Stimulated activated CD8-positive, alpha-beta memory T cell treated with anti-CD3 and anti-CD28 coated beads, Interleukin-2, amount 100 ng/mL, for 48 hours (primary cell): Measurements from ENCODE around the gene ANO8.

Source experiments
- DNase-seq, 2 donors: peaks; one replicate each; pipeline ENCODE4 v3.0.0-alpha.2; 2020; ENCODE audit warnings: low read depth in 2 of 2

Gene ANO8

GRCh38 chr19:17347877-17348276, 13.2 kb upstream of the ANO8 start:
- DNase-seq = no peak

GRCh38 chr19:17347361-17347760, 12.7 kb upstream of the ANO8 start:
- no peak for DNase-seq

DNA sequence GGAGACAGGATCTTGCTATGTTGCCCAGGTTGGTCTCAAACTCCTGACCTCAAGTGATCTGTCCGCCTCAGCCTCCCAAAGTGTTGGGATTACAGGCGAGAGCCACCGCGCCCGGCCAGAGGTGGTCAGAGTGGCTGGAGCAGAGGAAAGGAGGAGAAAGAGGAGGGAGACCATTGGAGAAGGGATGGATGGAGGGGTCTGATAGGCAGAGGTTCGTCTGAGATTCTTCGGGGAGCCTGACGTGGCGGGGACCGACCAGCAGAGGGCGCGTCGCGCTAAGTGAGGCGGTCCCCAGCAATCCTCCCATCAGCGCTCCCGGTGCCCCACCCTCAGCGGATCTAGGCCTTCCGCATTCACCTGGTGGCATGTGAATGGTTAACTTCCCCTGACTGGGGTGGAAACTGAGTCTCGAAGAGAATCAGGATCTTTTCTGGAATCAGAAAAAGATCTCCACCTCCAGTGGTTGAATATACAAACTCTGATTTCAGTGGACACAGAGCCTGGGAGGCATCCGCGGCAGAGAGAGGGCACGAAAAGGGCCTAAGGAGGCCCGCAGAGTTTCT, 11.5 kb upstream of the ANO8 start:
- peak; percentile 64 to 73 for DNase-seq

DNA sequence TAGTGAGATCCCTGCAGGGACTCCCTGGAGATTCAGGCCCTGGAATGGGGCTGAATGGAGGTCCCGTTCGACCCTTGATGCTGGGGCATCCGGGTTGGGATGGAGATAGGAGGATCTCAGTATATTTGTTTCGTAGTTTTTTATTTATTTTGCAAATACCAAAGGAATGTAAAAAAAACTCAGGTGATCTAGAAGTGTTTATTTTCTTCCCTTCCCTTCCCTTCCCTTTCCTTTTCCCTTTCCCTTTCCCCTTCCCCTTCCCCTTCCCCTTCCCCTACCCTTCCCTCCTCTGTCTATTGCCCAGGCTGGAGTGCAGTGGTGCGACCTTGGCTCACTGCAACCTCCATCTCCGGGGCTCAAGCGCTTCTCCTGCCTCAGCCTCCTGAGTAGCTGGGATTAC, 7.2 kb upstream of the ANO8 start:
- DNase-seq = no peak

GRCh38 chr19:17341386-17341785, 6.7 kb upstream of the ANO8 start:
- DNase-seq = no peak

DNA sequence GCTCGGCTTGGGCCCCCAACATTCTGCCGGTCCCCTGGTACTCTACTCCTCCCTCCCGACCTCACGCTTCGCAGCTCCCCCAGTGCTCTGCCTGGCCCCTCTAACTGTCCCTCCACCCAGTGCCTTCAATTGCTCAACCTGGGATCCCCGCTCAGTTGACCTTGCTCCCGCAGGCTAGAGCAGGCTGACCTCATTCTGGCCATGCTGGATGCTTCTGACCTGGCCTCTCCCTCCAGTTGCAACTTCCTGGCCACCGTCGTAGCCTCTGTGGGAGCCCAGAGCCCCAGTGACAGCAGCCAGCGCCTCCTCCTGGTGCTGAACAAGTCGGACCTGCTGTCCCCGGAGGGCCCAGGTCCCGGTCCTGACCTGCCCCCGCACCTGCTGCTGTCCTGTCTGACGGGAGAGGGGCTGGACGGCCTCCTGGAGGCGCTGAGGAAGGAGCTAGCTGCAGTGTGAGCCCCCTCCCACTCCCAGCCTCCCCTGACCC, 6.3 kb upstream of the ANO8 start:
- no peak for DNase-seq

DNA sequence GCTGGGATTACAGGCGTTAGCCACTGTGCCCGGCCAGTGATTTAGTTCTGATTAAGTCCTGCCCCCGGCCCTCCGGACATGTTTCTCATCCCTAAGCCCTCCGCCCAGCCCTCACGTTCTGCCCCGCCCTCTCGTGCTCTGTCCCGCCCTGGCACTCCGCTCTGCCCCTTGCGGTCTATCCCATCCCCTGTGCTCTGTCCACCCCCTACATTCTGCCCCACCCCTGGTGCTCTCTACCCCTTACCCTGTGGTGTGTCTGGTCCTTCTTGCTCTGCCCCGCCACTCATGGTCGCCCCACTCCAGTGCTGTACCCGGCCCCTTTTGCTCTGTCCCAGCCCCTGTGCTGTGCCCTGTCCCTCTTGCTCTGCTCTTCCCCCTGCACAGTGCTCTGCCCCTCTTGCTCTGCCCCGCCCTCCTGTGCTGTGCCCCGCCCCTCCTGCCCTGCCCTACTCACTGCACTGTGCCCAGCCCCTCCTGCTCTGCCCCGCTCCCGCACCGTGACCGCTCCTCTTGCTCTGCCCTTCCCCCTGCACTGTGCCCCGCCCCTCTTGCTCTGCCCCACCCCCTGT, 5.7 kb upstream of the ANO8 start:
- DNase-seq = no peak

DNA sequence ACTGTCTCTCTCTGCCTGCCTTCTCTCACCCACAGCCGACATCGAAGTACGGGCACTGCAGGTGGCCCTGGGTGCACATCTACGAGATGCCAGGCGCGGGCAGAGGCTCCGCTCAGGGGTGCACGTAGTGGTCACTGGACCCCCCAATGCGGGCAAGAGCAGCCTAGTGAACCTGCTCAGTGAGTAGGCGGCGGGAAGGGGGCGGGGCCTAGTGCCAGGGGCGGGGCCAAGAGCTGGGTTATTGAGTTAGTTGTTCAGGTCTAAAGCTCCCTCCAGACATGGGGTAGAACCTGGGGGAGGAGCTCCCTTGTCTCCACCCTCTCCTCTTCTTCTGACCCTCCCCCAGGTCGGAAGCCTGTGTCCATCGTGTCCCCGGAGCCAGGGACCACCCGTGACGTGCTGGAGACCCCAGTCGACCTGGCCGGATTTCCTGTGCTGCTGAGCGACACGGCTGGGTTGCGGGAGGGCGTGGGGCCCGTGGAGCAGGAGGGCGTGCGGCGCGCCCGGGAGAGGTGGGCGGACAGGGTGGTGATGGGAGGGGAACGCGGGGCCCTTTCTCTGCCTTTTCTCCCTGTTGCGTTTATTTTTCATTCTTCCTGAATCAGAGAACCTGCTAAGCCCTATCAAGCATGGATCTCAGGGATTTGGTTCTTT, 4.6 kb upstream of the ANO8 start:
- DNase-seq = peak in 1 of 2 donors; percentile 64

DNA sequence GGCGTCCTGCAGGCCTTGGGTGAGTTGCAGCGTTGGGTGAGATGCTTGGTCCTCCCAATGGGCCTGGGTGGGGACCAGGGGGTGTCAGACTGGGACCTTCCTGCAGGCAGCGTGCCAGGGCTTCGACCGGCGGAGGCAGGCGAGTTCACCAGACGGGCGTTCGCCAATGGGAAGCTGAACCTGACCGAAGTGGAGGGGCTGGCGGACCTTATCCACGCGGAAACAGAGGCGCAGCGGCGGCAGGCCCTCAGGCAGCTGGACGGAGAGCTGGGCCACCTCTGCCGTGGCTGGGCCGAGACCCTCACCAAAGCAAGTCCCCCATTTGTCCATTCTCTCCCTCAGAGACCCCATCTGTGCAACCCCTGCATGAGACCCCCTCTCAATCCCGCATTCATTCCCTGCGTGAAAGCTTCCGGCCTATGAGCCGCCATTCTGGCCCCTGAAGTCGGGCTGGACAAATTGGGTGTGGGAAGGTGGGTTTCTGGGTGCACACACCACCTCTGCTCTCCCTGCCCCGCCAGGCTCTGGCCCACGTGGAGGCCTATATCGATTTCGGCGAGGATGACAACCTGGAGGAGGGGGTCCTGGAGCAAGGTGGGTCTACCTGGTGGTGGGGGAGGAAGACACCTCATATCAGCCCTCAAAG, 3.9 kb upstream of the ANO8 start:
- no peak for DNase-seq

DNA sequence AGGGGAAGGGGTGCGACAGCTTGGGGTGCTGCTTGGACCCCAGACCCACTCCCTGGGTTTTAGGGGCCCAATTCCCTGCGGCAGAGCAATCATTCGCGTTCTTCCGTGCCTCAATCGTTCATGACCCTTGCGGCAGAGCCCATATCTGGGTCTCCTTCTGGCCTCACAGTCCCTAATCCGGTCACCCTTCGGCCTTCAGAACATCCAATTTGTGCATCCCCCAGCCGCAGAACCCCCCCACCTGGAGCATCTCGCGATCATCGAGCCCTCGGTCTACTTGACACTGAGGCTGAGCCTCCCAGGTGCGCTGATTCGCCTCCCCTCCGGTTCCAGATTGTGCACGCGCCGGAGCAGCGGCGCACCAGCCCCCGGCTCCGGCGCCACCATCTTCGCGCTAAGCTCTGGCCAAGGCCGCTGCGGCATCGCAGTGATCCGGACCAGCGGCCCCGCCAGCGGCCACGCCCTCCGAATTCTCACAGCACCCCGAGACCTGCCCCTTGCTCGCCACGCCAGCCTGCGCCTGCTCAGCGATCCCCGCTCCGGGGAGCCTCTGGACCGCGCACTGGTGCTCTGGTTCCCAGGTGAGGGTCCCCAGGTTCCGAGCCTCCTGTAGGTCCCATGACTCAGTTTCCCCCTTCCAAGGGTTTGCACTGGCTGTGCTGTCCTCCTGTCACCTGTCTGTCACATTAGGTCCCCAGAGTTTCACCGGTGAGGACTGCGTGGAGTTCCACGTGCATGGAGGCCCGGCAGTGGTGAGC, 3.2 kb upstream of the ANO8 start:
- peak in 1 of 2 donors; percentile 45 for DNase-seq

GRCh38 chr19:17336872-17337674, 2.4 kb upstream of the ANO8 start, which contains the start of gene GTPBP3:
Gene GTPBP3 (plus strand): TSS chr19:17337553. CDS start chr19:17337612, 59 bp downstream.
- DNase-seq = peak; percentile 94 to 96

DNA sequence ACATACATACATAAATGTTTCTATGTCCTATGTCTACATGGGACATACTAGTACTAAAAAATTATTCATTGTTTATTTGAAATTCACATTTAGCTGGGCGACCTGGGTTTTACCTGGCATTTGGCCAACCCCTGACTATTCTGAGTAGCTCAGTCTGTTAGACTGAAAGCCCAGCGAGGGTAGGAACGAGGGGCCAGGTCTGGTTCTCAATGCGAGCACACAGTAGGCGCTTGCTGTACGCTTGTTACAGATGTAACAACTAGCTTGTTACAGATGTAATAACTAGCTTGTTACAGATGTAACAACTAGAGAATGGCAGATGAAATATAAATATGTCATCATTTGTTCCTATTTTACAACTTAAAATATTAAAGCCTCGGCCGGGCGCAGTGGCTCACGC, 920 bp upstream of the ANO8 start:
- DNase-seq = no peak

- peak; percentile 68 to 70 for DNase-seq
Measured at GRCh38 chr19:17333611-17334413, 843 bp downstream of the ANO8 start.

- no peak for DNase-seq
Measured at GRCh38 chr19:17332677-17333581, 1.7 kb downstream of the ANO8 start.

- no peak for DNase-seq
Measured at GRCh38 chr19:17332360-17332676, 2.3 kb downstream of the ANO8 start.

DNA sequence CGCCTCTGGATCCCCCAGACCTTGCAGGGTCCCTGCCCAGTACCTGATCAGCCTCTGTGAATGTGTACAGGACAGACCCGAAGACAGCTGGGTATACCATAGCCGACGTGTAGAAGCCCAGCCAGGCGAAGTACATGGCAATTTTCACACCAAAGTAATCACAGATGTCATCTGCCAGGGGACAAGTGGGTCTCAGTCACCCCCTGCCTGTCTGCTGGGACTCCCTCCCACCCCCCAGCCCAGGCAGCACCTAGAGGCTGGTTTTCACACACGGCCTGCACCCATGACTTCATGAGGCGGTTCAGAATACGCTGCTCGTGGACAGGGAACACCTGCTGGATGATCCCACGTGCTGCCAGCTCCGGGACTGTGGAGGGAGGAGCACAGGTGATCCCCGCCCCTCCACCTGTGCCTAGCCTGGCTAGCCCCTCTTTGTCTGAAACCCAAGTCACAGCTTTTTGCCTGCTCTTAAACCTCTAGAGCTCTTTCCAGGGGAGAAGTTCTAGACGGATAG, 3.6 kb downstream of the ANO8 start:
- DNase-seq = no peak

DNA sequence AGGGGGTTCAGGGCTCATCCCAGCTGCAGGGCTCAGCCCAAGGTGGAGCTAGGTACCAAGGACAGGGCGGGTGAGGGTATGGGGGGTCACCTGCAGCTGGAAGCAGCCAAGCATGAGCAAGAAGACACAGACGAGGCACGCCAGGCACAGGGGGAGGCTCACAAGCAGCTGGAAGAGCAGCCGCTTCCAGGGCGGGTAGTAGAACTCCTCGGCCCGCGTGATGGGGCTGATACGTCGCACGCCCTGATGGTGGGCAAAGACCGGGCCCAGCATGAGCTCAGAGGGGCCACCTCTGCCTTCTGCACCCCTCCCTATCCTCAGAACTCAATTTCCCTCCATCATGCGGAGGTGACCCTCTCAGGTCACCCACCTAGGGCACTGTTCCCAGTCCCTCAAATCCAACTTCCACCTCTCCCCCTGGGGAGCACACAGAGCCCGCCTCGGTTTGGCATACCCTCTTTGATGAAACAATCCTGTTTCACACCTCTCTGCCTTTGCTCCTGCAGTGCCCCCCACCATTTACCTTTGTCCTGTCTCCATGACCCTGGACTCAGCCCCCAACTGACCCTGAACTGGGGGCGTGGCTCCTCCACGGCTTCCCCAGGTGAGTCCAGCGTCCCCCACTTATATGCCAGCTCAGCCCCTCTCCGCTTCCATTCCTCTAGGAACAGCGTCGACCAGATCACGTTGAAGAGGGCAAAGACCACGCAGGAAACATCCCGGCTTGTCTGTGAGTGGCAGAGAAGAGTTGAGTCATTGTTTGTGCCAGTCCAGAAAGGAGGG, 4.2 kb downstream of the ANO8 start:
- no peak for DNase-seq
